SK-N-MC (cell line): ENCODE data around the gene FAM3A.

ENCODE experiments used
- DNase-seq: peaks from one replicate; pipeline ENCODE4 v3.0.0-alpha.2; 2011; ENCODE audit warnings: low read depth, low spot score
- H3K27ac ChIP-seq: fragments of 200-600 bp; sonication (generic); 2 replicates; pipeline ENCODE4 v1.5.1; 2016; ENCODE audit warnings: mixed run types
- H3K36me3 ChIP-seq: fragments of 200-600 bp; sonication (generic); 2 replicates; pipeline ENCODE4 v1.6.1; 2017; ENCODE audit warnings: antibody characterized with exemption, low read length, mixed read lengths; ENCODE audit not compliant: insufficient read depth
- H3K4me3 ChIP-seq: fragments of 200-600 bp; sonication (generic); 2 replicates; pipeline ENCODE4 v1.5.1; 2016
- H3K9ac ChIP-seq: fragments of 200-600 bp; sonication (generic); 2 replicates; pipeline ENCODE4 v1.8.0; 2017; ENCODE audit warnings: mixed run types, mixed read lengths; ENCODE audit not compliant: insufficient read length
- H3K9me3 ChIP-seq: fragments of 200-600 bp; sonication (generic); 2 replicates; pipeline ENCODE4 v1.6.1; 2017; ENCODE audit warnings: low read depth, mild to moderate bottlenecking, antibody characterized with exemption, low read length, moderate library complexity, mixed read lengths
- EZH2 ChIP-seq: fragments of 200-600 bp; sonication (generic); IDR thresholded peaks from one replicate; pipeline ENCODE4 v1.6.1; 2017; ENCODE audit warnings: antibody characterized with exemption
- FOXP2 ChIP-seq: optimal IDR thresholded peaks from 2 replicates; pipeline ENCODE3; 2011; ENCODE audit warnings: mild to moderate bottlenecking, moderate library complexity; ENCODE audit not compliant: insufficient read depth; ENCODE audit errors: extremely low read length, control extremely low read depth
- POLR2AphosphoS5 ChIP-seq: IDR thresholded peaks from 2 replicates; pipeline ENCODE4 v1.6.1; 2012; ENCODE audit warnings: mild to moderate bottlenecking, low read depth, low read length, borderline replicate concordance

FAM3A gene

GRCh38 chrX:154469880-154470279 lies 46.2 kb downstream of the FAM3A start:
- no peak for TF ChIP-seq EZH2
- no peak for TF ChIP-seq FOXP2
- no peak for TF ChIP-seq POLR2AphosphoS5
- DNase-seq: no peak
- no peak overlapping the region for H3K27ac ChIP-seq
- H3K4me3 ChIP-seq: no peak overlapping the region
- H3K9me3 ChIP-seq: no peaks in the 10 kb centered on the region
- H3K9ac ChIP-seq: no peak overlapping the region
- H3K36me3 ChIP-seq: no peaks in the 10 kb centered on the region; the same call in 1 of the 2 replicates

- Histone ChIP-seq H3K9ac (no peak overlapping the region), H3K27ac (no peak overlapping the region), H3K36me3 (no peaks in the 10 kb centered on the region; the same call in 1 of the 2 replicates), H3K4me3 (no peak overlapping the region), H3K9me3 (no peaks in the 10 kb centered on the region)
- no peak for DNase-seq
- TF ChIP-seq POLR2AphosphoS5 (no peak), FOXP2 (no peak), EZH2 (no peak)
Measured at GRCh38 chrX:154469114-154469513, 46.9 kb downstream of the FAM3A start.

- no peak overlapping the region for H3K27ac ChIP-seq
- no peak for DNase-seq
- TF ChIP-seq FOXP2 (no peak), EZH2 (no peak), POLR2AphosphoS5 (no peak)
- no peaks in the 10 kb centered on the region; the same call in 1 of the 2 replicates for H3K36me3 ChIP-seq
- H3K9ac ChIP-seq: no peak overlapping the region
- no peak overlapping the region for H3K4me3 ChIP-seq
- H3K9me3 ChIP-seq: no peaks in the 10 kb centered on the region
Measured at GRCh38 chrX:154468217-154468616, 47.8 kb downstream of the FAM3A start.

GRCh38 chrX:154467556-154467955 lies 48.5 kb downstream of the FAM3A start:
- no peak for TF ChIP-seq EZH2
- TF ChIP-seq FOXP2: no peak
- no peak for TF ChIP-seq POLR2AphosphoS5
- Histone ChIP-seq H3K27ac (no peak overlapping the region), H3K9me3 (no peaks in the 10 kb centered on the region), H3K4me3 (no peak overlapping the region), H3K9ac (no peak overlapping the region), H3K36me3 (no peaks in the 10 kb centered on the region; the same call in 1 of the 2 replicates)
- no peak for DNase-seq

GRCh38 chrX:154466907-154467306 lies 49.1 kb downstream of the FAM3A start:
- TF ChIP-seq POLR2AphosphoS5 (no peak), EZH2 (no peak), FOXP2 (no peak)
- DNase-seq: no peak
- H3K9me3 ChIP-seq: no peaks in the 10 kb centered on the region
- no peak overlapping the region for H3K4me3 ChIP-seq
- H3K27ac ChIP-seq: no peak overlapping the region
- no peak overlapping the region for H3K9ac ChIP-seq
- H3K36me3 ChIP-seq: no peaks in the 10 kb centered on the region; the same call in 1 of the 2 replicates

- H3K36me3 ChIP-seq: no peaks in the 10 kb centered on the region; the same call in 1 of the 2 replicates
- no peak overlapping the region for H3K9ac ChIP-seq
- TF ChIP-seq POLR2AphosphoS5 (no peak), FOXP2 (no peak), EZH2 (no peak)
- H3K27ac ChIP-seq: no peak overlapping the region
- no peaks in the 10 kb centered on the region for H3K9me3 ChIP-seq
- H3K4me3 ChIP-seq: no peak overlapping the region
- DNase-seq: no peak
Measured at GRCh38 chrX:154466036-154466435, 50.0 kb downstream of the FAM3A start.

GRCh38 chrX:154465601-154466000 lies 50.4 kb downstream of the FAM3A start:
- TF ChIP-seq POLR2AphosphoS5: no peak
- no peaks in the 10 kb centered on the region; the same call in 1 of the 2 replicates for H3K36me3 ChIP-seq
- H3K9ac ChIP-seq: no peak overlapping the region
- H3K9me3 ChIP-seq: no peaks in the 10 kb centered on the region
- no peak for DNase-seq
- H3K4me3 ChIP-seq: no peak overlapping the region
- H3K27ac ChIP-seq: no peak overlapping the region

- Histone ChIP-seq H3K4me3 (no peak overlapping the region), H3K27ac (no peak overlapping the region), H3K36me3 (no peaks in the 10 kb centered on the region; the same call in 1 of the 2 replicates), H3K9ac (no peak overlapping the region), H3K9me3 (no peaks in the 10 kb centered on the region)
- no peak for DNase-seq
- no peak for TF ChIP-seq FOXP2
- TF ChIP-seq EZH2: no peak
- no peak for TF ChIP-seq POLR2AphosphoS5
Measured at GRCh38 chrX:154464806-154465365, 51.1 kb downstream of the FAM3A start.
